ENCODE results near the gene TSPAN18. TPM values are rescaled to one million over a fixed set of nuclear protein-coding genes. Genes with fewer than 3 reads are reported as not detected.

The TSPAN18 gene
- total and polyA plus RNA-seq, 2 experiments from 2014 or later: 6.0 to 10.6 TPM

DNA sequence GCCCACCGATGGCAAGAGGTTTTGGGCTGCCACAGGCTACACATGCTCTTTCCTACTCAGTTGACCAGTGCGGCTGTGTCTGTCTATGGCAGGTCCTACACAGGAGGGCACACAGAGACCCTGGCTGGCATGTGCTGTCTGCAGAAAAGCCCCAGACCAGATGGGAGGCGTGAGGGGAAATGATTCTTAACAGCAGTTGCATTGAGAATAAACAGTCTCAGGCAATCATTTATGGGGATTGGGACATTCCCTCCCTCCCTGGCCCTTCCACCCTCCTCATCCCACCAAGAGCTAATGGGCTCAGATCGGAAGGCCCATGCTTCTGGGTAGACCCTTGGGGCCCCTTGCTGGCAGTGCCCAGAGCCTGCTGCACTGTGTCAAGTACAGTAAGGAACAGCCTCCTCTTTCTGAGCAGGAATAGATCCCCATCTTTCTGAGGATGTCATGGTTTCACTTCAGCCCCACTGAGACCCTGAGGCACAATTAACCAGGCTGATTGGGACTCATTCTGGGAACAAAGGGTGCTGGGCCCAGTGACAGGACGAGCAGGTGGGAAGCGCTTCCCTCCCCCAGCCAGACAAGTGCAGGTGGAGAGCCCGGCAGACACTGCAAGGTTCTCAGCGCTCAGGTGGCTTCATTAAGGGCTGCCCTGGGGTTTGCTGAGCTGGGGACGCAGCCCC, 28.3 kb downstream of the TSPAN18 start (continued):
- TF ChIP-seq ZNF462 (CRISPR knock-in tag; IDR thresholded peaks at IDR 0.05) (no peak), ZNF331 (CRISPR knock-in tag; IDR thresholded peaks at IDR 0.05; ENCODE audit: low read depth) (no peak), POLR2AphosphoS5 (IDR thresholded peaks at IDR 0.05; ENCODE audit: low read depth) (no peak)

- peaks cover 12% of the 10 kb centered on the region for H3K79me2 ChIP-seq (replicated peaks; ENCODE audit: insufficient read depth)
- no peak overlapping the region for H2AFZ ChIP-seq
- peaks cover 19% of the 10 kb centered on the region; the same call in 2 of the 3 replicates for H3K36me3 Mint-ChIP-seq (ENCODE audit: low read depth)
- H3K27ac ChIP-seq (ENCODE audit: low read depth): no peak overlapping the region
- ATAC-seq (no peak), DNase-seq (ENCODE audit: low spot score) (no peak)
- peaks cover 63% of the 10 kb centered on the region for H3K4me1 Mint-ChIP-seq
- H3K27ac Mint-ChIP-seq: no peak overlapping the region
- peaks cover 47% of the 10 kb centered on the region for H3K4me1 ChIP-seq (ENCODE audit: insufficient read depth)
- peak overlapping the region; percentile 61 for H3K4me2 ChIP-seq
- peaks cover 34% of the 10 kb centered on the region for H3K27me3 Mint-ChIP-seq (ENCODE audit: insufficient read depth, low read depth, poor library complexity)
- peak overlapping the region; percentile 33; the same call in 1 of the 2 replicates for H3K4me3 ChIP-seq
- no peak overlapping the region; the same call in 2 of the 3 replicates for H3K4me3 Mint-ChIP-seq
- H4K20me1 ChIP-seq (replicated peaks; ENCODE audit: insufficient read depth): no peaks in the 10 kb centered on the region
- peaks cover 65% of the 10 kb centered on the region for H3K27me3 ChIP-seq (ENCODE audit: insufficient read depth)
- H3K9me3 Mint-ChIP-seq: peaks cover 21% of the 10 kb centered on the region; the same call in 2 of the 3 replicates
- no peaks in the 10 kb centered on the region for H3K36me3 ChIP-seq (ENCODE audit: insufficient read depth)
- peaks cover 13% of the 10 kb centered on the region; the same call in 1 of the 2 replicates for H3F3A ChIP-seq (replicated peaks; ENCODE audit: low read depth)
- H3K9me2 ChIP-seq (ENCODE audit: insufficient read depth): no peaks in the 10 kb centered on the region
- no peak for TF ChIP-seq EZH2 (IDR thresholded peaks at IDR 0.05; ENCODE audit: low read depth, unreplicated experiment)
- TF ChIP-seq JUNB (IDR thresholded peaks at IDR 0.05; ENCODE audit: unreplicated experiment): no peak
- TF ChIP-seq CREB1 (CRISPR knock-in tag; IDR thresholded peaks at IDR 0.05; ENCODE audit: low read depth): no peak
- no peak for TF ChIP-seq ZNF331 (CRISPR knock-in tag; IDR thresholded peaks at IDR 0.05; ENCODE audit: low read depth)
- TF ChIP-seq REST (IDR thresholded peaks at IDR 0.05; ENCODE audit: unreplicated experiment): no peak
- no peak for TF ChIP-seq ZNF114 (CRISPR knock-in tag; IDR thresholded peaks at IDR 0.05)
- TF ChIP-seq, protein P1, sequence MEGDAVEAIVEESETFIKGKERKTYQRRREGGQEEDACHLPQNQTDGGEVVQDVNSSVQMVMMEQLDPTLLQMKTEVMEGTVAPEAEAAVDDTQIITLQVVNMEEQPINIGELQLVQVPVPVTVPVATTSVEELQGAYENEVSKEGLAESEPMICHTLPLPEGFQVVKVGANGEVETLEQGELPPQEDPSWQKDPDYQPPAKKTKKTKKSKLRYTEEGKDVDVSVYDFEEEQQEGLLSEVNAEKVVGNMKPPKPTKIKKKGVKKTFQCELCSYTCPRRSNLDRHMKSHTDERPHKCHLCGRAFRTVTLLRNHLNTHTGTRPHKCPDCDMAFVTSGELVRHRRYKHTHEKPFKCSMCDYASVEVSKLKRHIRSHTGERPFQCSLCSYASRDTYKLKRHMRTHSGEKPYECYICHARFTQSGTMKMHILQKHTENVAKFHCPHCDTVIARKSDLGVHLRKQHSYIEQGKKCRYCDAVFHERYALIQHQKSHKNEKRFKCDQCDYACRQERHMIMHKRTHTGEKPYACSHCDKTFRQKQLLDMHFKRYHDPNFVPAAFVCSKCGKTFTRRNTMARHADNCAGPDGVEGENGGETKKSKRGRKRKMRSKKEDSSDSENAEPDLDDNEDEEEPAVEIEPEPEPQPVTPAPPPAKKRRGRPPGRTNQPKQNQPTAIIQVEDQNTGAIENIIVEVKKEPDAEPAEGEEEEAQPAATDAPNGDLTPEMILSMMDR (conservative IDR thresholded peaks at IDR 0.05; ENCODE audit: low read depth in 2 of 2): no peak
- no peak for TF ChIP-seq NANOG (IDR thresholded peaks at IDR 0.05; ENCODE audit: borderline replicate concordance)
- TF ChIP-seq STAT1 (IDR thresholded peaks at IDR 0.05; ENCODE audit: unreplicated experiment): no peak
Measured at GRCh38 chr11:44755556-44756523, 29.1 kb downstream of the TSPAN18 start.

Measured in GM23338 (cell line).